HCT116 (cell line): Measurements from ENCODE around the gene TENM4. TPM values are rescaled to one million over a fixed set of nuclear protein-coding genes. Genes with fewer than 3 reads are reported as not detected.

Source experiments
- ATAC-seq: fragments of 200-7000 bp; cut with Tn5 transposase; 2 replicates; pipeline ENCODE4 v1.9.1; 2020; ENCODE audit warnings: mild to moderate bottlenecking, moderate library complexity
- BruUV-seq: library from RNA; stranded (reverse); fragments of 400-500 nt; replicated peaks from 2 replicates; lab custom pipeline; 2021; lab: Mats Ljungman, UMichigan
- CTCF ChIA-PET: fragments of 300-600 bp; sonication (Branson Sonifier 250); formaldehyde crosslinking; loops from one replicate; lab custom pipeline; 2021; ENCODE audit warnings: antibody characterized with exemption; lab: Charles Lee
- POLR2A ChIA-PET: fragments of 300-600, 350-600 bp; sonication (Branson Sonifier 250); formaldehyde crosslinking; loops from one replicate; lab custom pipeline; 2021; ENCODE audit warnings: antibody characterized with exemption; lab: Charles Lee
- RAD21 ChIA-PET, 2 experiments: fragments of 300-600 bp; sonication (Branson Sonifier 250); formaldehyde crosslinking; loops; one replicate each; lab custom pipeline; 2023; ENCODE audit warnings: low total read pairs in 2 of 2; ENCODE audit not compliant: uncharacterized antibody in 2 of 2, unreplicated experiment in 2 of 2, low non-redundant PET in 1 of 2; lab: Charles Lee
- DNase-seq: peaks from one replicate; pipeline ENCODE4 v3.0.0-alpha.2; 2010; ENCODE audit warnings: low read depth, low spot score
- H2AFZ ChIP-seq: fragments of 200-600 bp; shearing (Covaris generic), sonication (generic); 2 replicates; pipeline ENCODE4 v1.6.1; 2017; ENCODE audit warnings: low read depth, mixed run types, mixed read lengths, antibody characterized with exemption, low read length; ENCODE audit not compliant: poor library complexity, severe bottlenecking
- H3K27ac ChIP-seq: 2 replicates; pipeline ENCODE4 v1.5.1; 2012; ENCODE audit warnings: low read depth, low read length
- H3K27me3 ChIP-seq: fragments of 200-600 bp; sonication (generic); 2 replicates; pipeline ENCODE4 v1.6.1; 2016; ENCODE audit warnings: mixed run types, low read length, mixed read lengths; ENCODE audit not compliant: insufficient read depth
- H3K36me3 ChIP-seq, 2 experiments: fragments of 200-500 bp in 1 of 2; fragments of 200-600 bp in 1 of 2; sonication (Bioruptor generic) in 1 of 2; sonication (generic) in 1 of 2; 2 replicates each; pipeline versions ENCODE4 v1.5.1 to v1.6.1; 2014 to 2016; ENCODE audit warnings: low read length in 2 of 2, inconsistent platforms in 1 of 2, mixed read lengths in 1 of 2, mixed run types in 1 of 2; ENCODE audit not compliant: insufficient read depth in 2 of 2, control insufficient read depth in 1 of 2
- H3K4me1 ChIP-seq, 2 experiments: fragments of 200-600 bp in 1 of 2; sonication (generic) in 1 of 2; 2 replicates each; pipeline versions ENCODE4 v1.5.1 to v1.6.1; 2012 to 2017; ENCODE audit warnings: low read length in 2 of 2, inconsistent platforms in 1 of 2, mild to moderate bottlenecking in 1 of 2, mixed read lengths in 1 of 2, mixed run types in 1 of 2, moderate library complexity in 1 of 2; ENCODE audit not compliant: insufficient read depth in 2 of 2, control insufficient read depth in 1 of 2
- H3K4me2 ChIP-seq: fragments of 200-600 bp; sonication (generic); 2 replicates; pipeline ENCODE4 v1.6.1; 2017; ENCODE audit warnings: mixed run types, low read length, mixed read lengths
- H3K4me3 ChIP-seq, 2 experiments: fragments of 200-600 bp in 1 of 2; sonication (generic) in 1 of 2; replicated peaks in 1 of 2; 2 replicates each; pipeline ENCODE4 v1.5.1; 2011 to 2016; ENCODE audit warnings: low read length in 2 of 2, control low read depth in 1 of 2, low read depth in 1 of 2, mild to moderate bottlenecking in 1 of 2, mixed read lengths in 1 of 2, mixed run types in 1 of 2
- H3K79me2 ChIP-seq: fragments of 200-600 bp; sonication (generic); 2 replicates; pipeline ENCODE4 v1.6.1; 2017; ENCODE audit warnings: mild to moderate bottlenecking, mixed run types, low read length, moderate library complexity, mixed read lengths; ENCODE audit not compliant: insufficient read depth
- H3K9ac ChIP-seq: fragments of 200-600 bp; sonication (generic); 2 replicates; pipeline ENCODE4 v1.6.1; 2016; ENCODE audit warnings: low read length, mixed read lengths
- H3K9me2 ChIP-seq: fragments of 200-600 bp; sonication (generic), shearing (Covaris generic); 2 replicates; pipeline ENCODE4 v1.6.1; 2017; ENCODE audit warnings: mixed run types, mild to moderate bottlenecking, moderate library complexity; ENCODE audit not compliant: insufficient read depth
- H3K9me3 ChIP-seq, 2 experiments: fragments of 200-500 bp in 1 of 2; fragments of 200-600 bp in 1 of 2; sonication (Bioruptor generic) in 1 of 2; sonication (generic) in 1 of 2; 2 replicates each; pipeline ENCODE4 v1.6.1; 2014 to 2017; ENCODE audit warnings: low read length in 2 of 2, mixed read lengths in 2 of 2, inconsistent platforms in 1 of 2, low read depth in 1 of 2, mild to moderate bottlenecking in 1 of 2, mixed run types in 1 of 2, moderate library complexity in 1 of 2; ENCODE audit not compliant: control insufficient read depth in 1 of 2, insufficient read depth in 1 of 2
- H4K20me1 ChIP-seq: fragments of 200-600 bp; sonication (generic), shearing (Covaris generic); 2 replicates; pipeline ENCODE4 v1.6.1; 2017; ENCODE audit warnings: mixed run types, mild to moderate bottlenecking, moderate library complexity; ENCODE audit not compliant: insufficient read depth
- CBX3 ChIP-seq: IDR thresholded peaks from 2 replicates; pipeline ENCODE4 v1.6.1; 2012; ENCODE audit warnings: low read depth
- CEBPB ChIP-seq: IDR thresholded peaks from 2 replicates; pipeline ENCODE4 v1.6.1; 2012; ENCODE audit warnings: low read depth
- EGR1 ChIP-seq: IDR thresholded peaks from 2 replicates; pipeline ENCODE4 v1.6.1; 2012; ENCODE audit warnings: low read depth
- EZH2phosphoT487 ChIP-seq: fragments of 200-600 bp; IDR thresholded peaks from 2 replicates; pipeline ENCODE4 v1.6.1; 2018; ENCODE audit warnings: antibody characterized with exemption, borderline replicate concordance
- FOSL1 ChIP-seq: IDR thresholded peaks from 2 replicates; pipeline ENCODE4 v1.6.1; 2012; ENCODE audit warnings: low read depth
- JUND ChIP-seq: IDR thresholded peaks from 2 replicates; pipeline ENCODE4 v1.6.1; 2012
- POLR2A ChIP-seq: IDR thresholded peaks from 2 replicates; pipeline ENCODE4 v1.7.0; 2011; ENCODE audit warnings: borderline replicate concordance; ENCODE audit not compliant: insufficient read depth, insufficient read length; ENCODE audit errors: extremely low read depth
- POLR2AphosphoS5 ChIP-seq: IDR thresholded peaks from 2 replicates; pipeline ENCODE4 v1.6.1; 2011; ENCODE audit warnings: mild to moderate bottlenecking, low read depth, low read length, moderate library complexity
- RAD21 ChIP-seq: IDR thresholded peaks from 2 replicates; pipeline ENCODE4 v1.6.1; 2012; ENCODE audit warnings: low read depth, mild to moderate bottlenecking
- SIN3A ChIP-seq: IDR thresholded peaks from 2 replicates; pipeline ENCODE4 v1.6.1; 2012; ENCODE audit warnings: low read depth
- SRF ChIP-seq: IDR thresholded peaks from 2 replicates; pipeline ENCODE4 v1.6.1; 2012; ENCODE audit warnings: low read depth
- TCF7L2 ChIP-seq: IDR thresholded peaks from 2 replicates; pipeline ENCODE4 v1.7.0; 2011; ENCODE audit warnings: borderline replicate concordance, inconsistent platforms; ENCODE audit not compliant: insufficient read depth, insufficient read length; ENCODE audit errors: extremely low read depth
- ZFX ChIP-seq: fragments of 450-650 bp; IDR thresholded peaks from 2 replicates; pipeline ENCODE4 v1.6.1; 2017
- ZNF274 ChIP-seq: fragments of 200-500 bp; sonication (Bioruptor generic); IDR thresholded peaks from 2 replicates; pipeline ENCODE4 v1.6.1; 2014; ENCODE audit warnings: mild to moderate bottlenecking, low read depth, low read length, inconsistent platforms
- intact Hi-C: fragments of 100-400 bp; cut with micrococcal nuclease; formaldehyde crosslinking; loops from 2 replicates; pipeline ENCODE4 v1.10.0; 2022
- total RNA-seq: library from RNA; stranded (reverse); gene quantifications from one replicate; pipeline ENCODE4 v1.2.1, GENCODE V29; 2021; ENCODE audit not compliant: unreplicated experiment
- TF ChIP-seq, protein P1 (sequence below): IDR thresholded peaks from 2 replicates; pipeline ENCODE4 v1.6.1; 2012
- TF ChIP-seq, protein P2 (sequence below), 3 experiments: fragments of 200-600 bp in 1 of 3; sonication (generic) in 1 of 3; IDR thresholded peaks in 2 of 3; conservative IDR thresholded peaks in 1 of 3; 2 replicates each; pipeline ENCODE4 v1.5.1; 2012 to 2017; ENCODE audit warnings: low read depth in 2 of 3, low read length in 2 of 3, antibody characterized with exemption in 1 of 3, borderline replicate concordance in 1 of 3, control low read depth in 1 of 3, mild to moderate bottlenecking in 1 of 3, mixed read lengths in 1 of 3, mixed run types in 1 of 3, moderate library complexity in 1 of 3; ENCODE audit not compliant: insufficient read depth in 1 of 3
- TF ChIP-seq, protein P3 (sequence below): IDR thresholded peaks from 2 replicates; pipeline ENCODE4 v1.6.1; 2012; ENCODE audit warnings: low read depth

The TENM4 gene
- total RNA-seq, 1 experiment from 2014 or later = 0.05 TPM

DNA sequence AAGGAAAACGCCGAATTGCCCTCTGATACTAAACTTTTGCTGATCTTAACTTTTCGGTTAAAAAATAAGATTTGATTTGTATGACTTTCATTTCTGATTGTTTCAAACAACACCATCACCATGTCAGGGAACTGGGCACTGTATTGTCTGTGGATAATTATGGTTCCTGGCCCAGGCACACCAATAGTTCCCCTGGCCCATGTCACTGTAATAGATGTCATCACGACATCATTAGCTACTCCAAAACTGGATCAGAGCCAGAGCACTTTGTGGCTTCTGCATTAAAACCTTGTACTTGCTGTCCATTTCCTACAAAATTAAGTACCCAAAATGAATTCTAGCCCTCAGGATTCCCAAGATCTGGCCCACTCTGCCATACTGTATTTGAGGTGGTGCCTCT, 746.7 kb downstream of the TENM4 start:
- ChIA-PET RAD21 (no interaction called here), CTCF (interaction anchor here (1.0 kb wide), 1 partner anchor 21 kb away, joined by 3 read pairs; no protein-coding TSS in a partner anchor), POLR2A (no interaction called here)
- H3K9me2 ChIP-seq = no peaks in the 10 kb centered on the region
- no peak overlapping the region for H3K9ac ChIP-seq
- no peak for DNase-seq
- no peaks in the 10 kb centered on the region for H3K9me3 ChIP-seq
- no peaks in the 10 kb centered on the region for H3K79me2 ChIP-seq
- no peak overlapping the region for H2AFZ ChIP-seq
- H4K20me1 ChIP-seq = no peaks in the 10 kb centered on the region
- peaks cover 56% of the 10 kb centered on the region for H3K27me3 ChIP-seq
- intact Hi-C loops = no loop called here
- BruUV-seq = no TSS peak
- H3K36me3 ChIP-seq = no peaks in the 10 kb centered on the region
- TF ChIP-seq EZH2phosphoT487 (no peak), POLR2AphosphoS5 (no peak), JUND (no peak), CBX3 (no peak), RAD21 (no peak), SIN3A (no peak)
- no peak for ATAC-seq
- H3K4me1 ChIP-seq = no peaks in the 10 kb centered on the region
- H3K4me2 ChIP-seq = no peak overlapping the region
- H3K27ac ChIP-seq = no peak overlapping the region
- no peak overlapping the region for H3K4me3 ChIP-seq

DNA sequence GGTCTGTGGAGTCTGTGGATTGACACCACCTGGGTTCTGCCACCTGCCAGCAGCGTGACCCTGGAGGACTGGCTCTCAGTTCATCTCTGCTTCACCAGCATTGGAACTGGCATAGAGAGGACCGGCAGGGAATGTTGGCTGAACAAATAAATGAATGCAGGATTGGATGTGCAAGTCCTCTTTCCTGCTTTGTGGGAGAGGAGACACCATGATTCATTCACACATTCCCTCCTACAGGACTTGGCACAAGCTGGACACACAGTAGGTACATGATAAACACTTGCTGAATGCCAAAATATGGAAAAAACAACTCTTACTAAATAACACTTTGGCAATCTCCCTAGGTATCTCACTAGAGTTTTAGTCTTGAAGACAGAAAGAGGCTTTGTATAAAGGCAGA, 749.6 kb downstream of the TENM4 start:
- ATAC-seq = no peak
- H3K9me3 ChIP-seq = no peaks in the 10 kb centered on the region
- peaks cover 56% of the 10 kb centered on the region for H3K27me3 ChIP-seq
- no peak overlapping the region for H3K27ac ChIP-seq
- POLR2A ChIA-PET = no interaction called here
- peaks cover 4 to 5% of the 10 kb centered on the region in 2 experiments for H3K4me1 ChIP-seq
- H3K9ac ChIP-seq = no peak overlapping the region
- DNase-seq = no peak
- no peaks in the 10 kb centered on the region for H3K79me2 ChIP-seq
- H4K20me1 ChIP-seq = no peaks in the 10 kb centered on the region
- H3K36me3 ChIP-seq = no peaks in the 10 kb centered on the region
- BruUV-seq = no TSS peak
- no peak overlapping the region for H3K4me2 ChIP-seq
- intact Hi-C loops = no loop called here
- no peak overlapping the region for H2AFZ ChIP-seq
- CTCF ChIA-PET = interaction anchor here (1.0 kb wide), 1 partner anchor 24 kb away, joined by 3 read pairs; no protein-coding TSS in a partner anchor
- H3K4me3 ChIP-seq = no peak overlapping the region
- no peaks in the 10 kb centered on the region for H3K9me2 ChIP-seq
- RAD21 ChIA-PET = no interaction called here
- no peak for TF ChIP-seq POLR2AphosphoS5
- TF ChIP-seq EZH2phosphoT487 = no peak
- no peak for TF ChIP-seq FOSL1
- no peak for TF ChIP-seq TCF7L2
- TF ChIP-seq, protein P1, sequence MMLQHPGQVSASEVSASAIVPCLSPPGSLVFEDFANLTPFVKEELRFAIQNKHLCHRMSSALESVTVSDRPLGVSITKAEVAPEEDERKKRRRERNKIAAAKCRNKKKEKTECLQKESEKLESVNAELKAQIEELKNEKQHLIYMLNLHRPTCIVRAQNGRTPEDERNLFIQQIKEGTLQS = no peak
- TF ChIP-seq, protein P2, sequence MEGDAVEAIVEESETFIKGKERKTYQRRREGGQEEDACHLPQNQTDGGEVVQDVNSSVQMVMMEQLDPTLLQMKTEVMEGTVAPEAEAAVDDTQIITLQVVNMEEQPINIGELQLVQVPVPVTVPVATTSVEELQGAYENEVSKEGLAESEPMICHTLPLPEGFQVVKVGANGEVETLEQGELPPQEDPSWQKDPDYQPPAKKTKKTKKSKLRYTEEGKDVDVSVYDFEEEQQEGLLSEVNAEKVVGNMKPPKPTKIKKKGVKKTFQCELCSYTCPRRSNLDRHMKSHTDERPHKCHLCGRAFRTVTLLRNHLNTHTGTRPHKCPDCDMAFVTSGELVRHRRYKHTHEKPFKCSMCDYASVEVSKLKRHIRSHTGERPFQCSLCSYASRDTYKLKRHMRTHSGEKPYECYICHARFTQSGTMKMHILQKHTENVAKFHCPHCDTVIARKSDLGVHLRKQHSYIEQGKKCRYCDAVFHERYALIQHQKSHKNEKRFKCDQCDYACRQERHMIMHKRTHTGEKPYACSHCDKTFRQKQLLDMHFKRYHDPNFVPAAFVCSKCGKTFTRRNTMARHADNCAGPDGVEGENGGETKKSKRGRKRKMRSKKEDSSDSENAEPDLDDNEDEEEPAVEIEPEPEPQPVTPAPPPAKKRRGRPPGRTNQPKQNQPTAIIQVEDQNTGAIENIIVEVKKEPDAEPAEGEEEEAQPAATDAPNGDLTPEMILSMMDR (IDR thresholded peaks at IDR 0.05 in 2 of 3, conservative IDR thresholded peaks at IDR 0.05 in 1 of 3; ENCODE audit: borderline replicate concordance in 1 of 3, insufficient read depth in 1 of 3, low read depth in 2 of 3, low read length in 2 of 3) = no peak
- TF ChIP-seq ZNF274 = no peak
- no peak for TF ChIP-seq RAD21
- TF ChIP-seq EGR1 = no peak
- TF ChIP-seq, protein P3, sequence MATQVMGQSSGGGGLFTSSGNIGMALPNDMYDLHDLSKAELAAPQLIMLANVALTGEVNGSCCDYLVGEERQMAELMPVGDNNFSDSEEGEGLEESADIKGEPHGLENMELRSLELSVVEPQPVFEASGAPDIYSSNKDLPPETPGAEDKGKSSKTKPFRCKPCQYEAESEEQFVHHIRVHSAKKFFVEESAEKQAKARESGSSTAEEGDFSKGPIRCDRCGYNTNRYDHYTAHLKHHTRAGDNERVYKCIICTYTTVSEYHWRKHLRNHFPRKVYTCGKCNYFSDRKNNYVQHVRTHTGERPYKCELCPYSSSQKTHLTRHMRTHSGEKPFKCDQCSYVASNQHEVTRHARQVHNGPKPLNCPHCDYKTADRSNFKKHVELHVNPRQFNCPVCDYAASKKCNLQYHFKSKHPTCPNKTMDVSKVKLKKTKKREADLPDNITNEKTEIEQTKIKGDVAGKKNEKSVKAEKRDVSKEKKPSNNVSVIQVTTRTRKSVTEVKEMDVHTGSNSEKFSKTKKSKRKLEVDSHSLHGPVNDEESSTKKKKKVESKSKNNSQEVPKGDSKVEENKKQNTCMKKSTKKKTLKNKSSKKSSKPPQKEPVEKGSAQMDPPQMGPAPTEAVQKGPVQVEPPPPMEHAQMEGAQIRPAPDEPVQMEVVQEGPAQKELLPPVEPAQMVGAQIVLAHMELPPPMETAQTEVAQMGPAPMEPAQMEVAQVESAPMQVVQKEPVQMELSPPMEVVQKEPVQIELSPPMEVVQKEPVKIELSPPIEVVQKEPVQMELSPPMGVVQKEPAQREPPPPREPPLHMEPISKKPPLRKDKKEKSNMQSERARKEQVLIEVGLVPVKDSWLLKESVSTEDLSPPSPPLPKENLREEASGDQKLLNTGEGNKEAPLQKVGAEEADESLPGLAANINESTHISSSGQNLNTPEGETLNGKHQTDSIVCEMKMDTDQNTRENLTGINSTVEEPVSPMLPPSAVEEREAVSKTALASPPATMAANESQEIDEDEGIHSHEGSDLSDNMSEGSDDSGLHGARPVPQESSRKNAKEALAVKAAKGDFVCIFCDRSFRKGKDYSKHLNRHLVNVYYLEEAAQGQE = no peak
- no peak for TF ChIP-seq POLR2A
- no peak for TF ChIP-seq SRF
- TF ChIP-seq ZFX = no peak
- no peak for TF ChIP-seq SIN3A
- TF ChIP-seq CEBPB = no peak
